ENCODE data around the gene RTN3.

DNA sequence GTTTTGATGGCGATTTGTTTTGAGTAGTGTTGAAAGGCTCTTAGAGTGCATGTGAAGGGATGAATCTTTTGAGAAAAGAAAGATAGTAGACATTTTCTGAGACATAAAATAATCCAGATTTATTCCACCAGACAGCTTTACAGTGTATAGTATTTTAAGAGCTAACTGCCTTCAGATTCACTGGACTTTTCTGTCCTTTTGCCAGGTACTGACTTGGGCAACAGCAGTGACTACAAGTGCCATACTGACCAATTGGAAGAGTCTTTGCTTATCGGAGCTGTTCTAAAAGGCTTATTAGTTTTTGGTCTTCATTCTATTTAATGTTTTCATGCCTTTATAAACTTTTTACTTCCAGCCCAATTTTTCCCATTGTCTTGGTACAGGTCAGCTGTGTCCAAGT lies 32.5 kb downstream of the RTN3 start:
- TF ChIP-seq POLR2A (IDR thresholded peaks at IDR 0.05; ENCODE audit: low read depth, low read length) (no peak), TAF1 (IDR thresholded peaks at IDR 0.05; ENCODE audit: borderline replicate concordance, low read depth, low read length) (no peak), POLR2AphosphoS5 (IDR thresholded peaks at IDR 0.05; ENCODE audit: low read depth, low read length) (no peak)

All from GM12892 (cell line).